ENCODE results near the gene TCF15.

GRCh38 chr20:572727-573126 lies 37.4 kb downstream of the TCF15 start:
- TF ChIP-seq CTCF (IDR thresholded peaks at IDR 0.05; ENCODE audit: borderline replicate concordance, extremely low read depth, low read length, poor library complexity, severe bottlenecking) (no peak), EZH2 (IDR thresholded peaks at IDR 0.05; ENCODE audit: borderline replicate concordance, low read depth, low read length, severe bottlenecking) (no peak)

All from DND-41 (cell line).